ENCODE results near the gene CADM1.

CADM1 gene

DNA sequence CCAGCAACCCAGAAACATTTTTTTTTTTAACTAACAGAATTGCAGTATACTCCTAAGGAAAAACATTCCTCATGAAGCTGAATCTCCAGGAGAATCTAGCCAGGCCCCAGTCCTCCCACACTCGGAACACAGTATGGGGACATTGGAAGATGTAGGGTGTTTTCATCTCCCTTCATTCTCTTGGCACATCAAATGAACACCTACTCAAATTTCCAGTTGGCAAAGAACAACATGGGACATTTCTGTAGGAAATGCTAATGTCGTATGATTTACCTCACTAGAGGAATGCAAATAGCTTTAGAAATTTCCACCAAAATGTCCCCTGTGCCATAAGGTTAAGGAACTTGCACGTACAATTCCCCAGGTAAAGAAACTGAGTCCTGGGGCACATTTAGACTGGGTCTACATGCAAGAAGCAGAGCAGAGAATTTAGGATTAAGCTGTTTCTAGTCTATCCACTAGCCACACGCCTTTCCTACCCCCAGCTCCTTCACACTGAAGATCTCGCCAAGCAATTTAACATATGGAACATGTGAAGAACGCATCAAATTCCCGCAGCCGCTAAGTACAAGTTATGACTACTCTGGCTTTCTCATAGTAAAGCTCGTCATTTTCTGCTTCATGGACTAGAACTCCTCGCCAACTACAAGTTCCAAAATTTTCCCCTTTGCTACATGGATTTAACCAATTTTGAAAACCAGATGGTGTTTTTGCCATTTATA is 2.9 kb upstream of the CADM1 start:
- DNase-seq = no peak

DNA sequence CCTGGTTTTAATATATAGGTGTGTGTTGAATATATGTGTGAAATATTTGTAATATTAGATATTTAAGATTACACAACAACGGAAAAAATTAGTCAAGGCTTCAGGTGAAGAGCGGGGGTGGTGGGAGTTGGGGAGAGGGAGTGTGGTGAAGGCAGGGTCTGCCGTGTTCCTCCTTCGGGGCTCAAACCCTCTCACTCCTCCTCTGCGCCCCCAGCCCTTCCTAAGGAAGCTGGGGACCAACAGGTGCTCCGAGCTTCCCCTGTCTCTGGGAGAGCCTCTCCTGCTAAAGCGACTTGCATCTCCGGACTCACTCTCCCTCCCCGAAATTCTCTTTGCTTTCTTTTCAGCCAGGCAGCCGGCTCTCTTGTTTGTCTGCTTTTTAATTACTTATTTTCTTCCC is 960 bp upstream of the CADM1 start:
- no peak for DNase-seq

DNA sequence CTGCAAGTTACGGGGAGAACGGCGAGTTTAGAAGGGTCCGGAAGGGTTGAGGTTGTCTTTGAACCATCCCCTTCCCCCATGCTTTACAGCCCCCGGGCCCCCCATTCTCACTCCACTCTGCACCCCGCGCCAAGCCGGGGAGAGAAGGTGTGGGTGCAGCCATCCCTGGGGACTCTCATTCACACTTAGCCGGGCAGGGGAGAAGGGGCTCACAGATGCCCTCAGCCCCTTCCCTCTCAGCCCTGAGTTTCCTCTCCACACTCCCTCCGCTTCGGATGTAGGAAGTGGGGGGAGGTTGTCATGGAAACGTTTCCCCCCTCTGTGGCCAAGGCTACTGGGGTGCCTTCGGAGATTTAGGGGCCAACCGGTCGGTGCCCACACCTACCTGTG is 334 bp downstream of the CADM1 start:
- DNase-seq = no peak

DNA sequence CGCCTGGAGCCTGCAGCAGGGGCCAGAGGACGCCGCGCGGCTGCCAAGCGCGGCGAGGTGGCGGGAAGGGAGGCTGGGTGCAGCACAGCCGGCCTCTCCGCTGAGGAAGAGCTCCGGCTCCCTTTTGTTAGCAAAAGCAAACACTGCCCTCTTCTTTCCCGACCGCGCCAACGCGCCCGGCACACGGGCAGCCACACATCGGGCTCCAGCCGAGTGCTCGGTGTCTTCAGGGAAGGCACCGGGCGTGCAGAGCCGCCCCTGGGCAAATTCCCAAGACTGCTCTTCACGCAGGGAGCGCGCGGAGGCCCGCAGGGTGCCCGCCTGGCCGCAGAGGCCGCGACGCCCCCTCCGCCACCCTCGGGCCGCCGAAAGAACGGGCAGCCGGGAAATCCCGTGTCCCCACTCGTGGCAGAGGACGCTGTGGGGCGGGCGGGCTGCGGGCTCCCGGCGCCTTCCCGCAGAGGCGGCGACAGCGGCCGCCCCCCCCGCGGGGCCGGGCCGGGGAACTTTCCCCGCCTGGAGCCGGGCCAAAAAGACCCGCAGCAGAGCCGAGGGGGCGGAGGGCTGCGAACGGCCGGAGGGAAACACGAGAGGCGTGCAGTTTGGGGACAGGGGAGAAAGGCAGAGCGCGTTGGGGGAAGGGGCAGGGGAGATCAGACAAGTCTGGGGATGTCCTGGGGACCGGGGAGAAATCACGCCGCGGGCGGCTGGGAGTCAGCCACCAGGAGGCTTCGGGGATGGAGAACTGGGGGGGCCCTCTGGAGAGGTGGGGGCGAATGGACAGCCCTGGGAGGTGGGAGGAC is 931 bp downstream of the CADM1 start:
- DNase-seq = no peak

DNA sequence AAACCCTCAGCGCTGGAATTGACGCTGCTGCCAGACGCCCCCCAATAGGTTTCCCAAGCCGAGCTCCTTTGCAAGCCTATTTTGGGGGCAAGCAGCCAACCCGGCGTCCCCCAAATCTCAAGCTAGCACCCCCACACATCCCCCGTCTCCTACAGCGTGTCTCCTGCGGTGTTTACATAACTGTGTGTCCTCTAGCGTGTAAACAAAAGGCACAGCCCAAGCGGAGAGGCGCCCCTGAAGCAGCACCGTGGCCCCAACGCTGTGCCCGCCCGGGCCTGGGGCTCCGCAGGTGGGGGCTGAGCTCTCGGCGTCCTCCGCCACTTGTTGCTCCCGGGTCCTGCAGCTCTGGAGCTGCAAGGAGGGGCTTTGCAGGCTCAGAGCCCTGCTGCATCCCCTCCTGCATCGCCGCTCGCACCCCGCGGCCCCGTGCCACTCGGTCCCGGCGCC is 1.6 kb downstream of the CADM1 start:
- no peak for DNase-seq

DNA sequence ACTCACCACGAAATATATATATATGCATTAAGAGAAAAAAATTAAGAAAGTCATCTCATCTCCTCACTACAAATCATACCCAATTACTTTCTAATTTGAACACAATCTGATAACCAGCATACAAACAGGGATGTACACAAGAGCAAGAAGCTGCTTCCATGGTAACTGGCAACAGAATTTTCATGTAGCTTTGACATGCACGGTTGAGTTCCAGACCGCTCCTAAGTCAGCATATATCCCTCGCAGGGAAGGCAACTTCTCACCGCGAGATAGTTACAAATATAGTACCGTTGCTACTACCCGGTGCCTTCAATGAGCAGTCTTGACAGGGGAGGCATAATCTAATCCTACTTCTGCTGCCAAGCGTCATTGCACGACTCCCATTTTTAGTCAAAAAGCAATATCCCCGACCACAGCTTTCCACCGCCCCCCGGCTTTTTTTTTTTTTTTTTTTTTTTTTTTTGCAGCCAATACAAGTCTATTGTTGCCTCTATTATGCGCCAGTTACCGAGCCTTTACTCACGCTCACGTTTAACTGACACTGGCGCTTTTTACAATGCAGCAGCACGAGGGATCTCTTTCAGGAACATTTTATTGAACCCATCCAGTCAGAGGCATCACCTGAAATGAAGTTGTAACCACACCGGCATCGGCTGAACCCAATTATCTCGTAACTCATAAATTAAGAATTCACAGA is 2.2 kb downstream of the CADM1 start:
- DNase-seq = no peak

DNA sequence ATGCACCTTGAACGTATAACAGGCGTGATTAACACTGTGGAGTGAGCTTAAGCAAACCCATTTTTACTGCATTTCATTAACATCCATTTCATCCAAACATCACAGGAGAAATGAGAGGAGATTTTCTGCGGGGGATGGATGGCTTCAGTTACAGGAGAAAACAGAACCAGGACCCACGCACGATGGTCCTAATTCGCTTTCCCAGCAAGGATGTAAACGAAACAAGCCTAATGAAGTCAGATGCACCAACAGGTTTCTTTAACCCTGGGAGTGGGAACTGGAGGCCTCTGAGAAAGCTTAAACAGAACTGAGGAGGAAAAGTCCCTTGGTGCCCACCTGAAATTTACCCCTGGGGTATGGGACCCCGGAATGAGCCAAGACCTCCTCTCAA is 2.7 kb downstream of the CADM1 start:
- no peak for DNase-seq

DNA sequence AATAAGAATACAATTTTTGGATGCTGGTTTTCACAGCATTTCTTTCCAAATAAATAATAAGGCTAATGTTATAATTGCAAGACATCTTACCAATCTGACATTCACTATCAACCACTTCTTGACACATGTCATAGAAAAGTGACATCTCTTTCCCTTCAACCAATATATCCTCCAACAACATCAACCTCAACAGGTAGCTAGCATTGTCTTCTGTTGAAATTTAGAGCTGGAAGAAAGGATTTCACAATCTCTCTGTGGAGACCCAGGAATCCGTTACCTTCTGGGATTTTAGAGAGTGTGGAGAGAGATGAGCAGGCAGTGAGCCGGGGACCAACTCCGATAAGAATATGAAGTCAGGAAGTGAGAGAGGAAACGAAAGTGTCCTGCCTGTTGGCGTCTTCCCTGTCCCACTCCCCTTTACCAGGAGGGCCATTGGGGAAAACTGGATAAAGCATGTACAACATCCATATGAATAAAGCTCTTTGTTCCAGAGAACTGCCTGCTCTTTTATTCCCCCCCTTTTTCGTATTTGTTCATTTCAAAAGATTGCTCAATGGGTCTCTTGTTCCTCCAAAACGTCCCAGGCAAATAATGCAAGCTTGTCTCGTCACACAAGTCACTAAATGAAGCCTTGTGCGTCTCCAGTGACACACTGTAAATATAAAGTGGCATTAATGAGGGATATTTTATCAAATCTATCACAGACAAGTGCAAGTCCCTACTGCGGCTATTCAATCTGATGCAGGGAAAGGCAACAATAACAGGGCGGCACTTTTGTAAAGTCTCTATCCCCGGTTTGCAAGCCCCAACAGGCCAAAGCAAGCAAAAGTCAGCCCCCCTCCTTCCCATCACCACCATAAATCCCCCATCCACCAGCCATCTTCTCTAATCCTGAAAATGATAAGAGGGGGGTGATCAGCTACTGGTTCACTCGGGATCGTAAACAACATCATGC is 3.4 kb downstream of the CADM1 start:
- no peak for DNase-seq

DNA sequence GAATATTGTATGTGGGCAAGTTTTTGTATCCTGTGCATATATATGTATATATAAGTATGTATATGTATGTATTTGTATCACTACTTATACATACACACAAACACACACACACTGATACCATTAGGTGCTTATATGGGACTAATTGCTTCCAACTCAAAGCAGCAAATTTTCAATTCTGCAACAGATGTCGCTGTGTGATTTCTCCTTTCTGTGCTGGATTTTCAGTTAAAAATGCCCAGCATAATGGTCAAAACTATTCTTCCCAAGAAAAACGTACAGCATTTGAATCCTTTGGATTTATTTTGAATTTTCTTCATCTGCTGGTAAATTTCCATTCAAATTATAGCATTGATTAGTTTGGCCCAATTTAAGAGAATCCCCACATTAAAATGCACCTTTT is 4.3 kb downstream of the CADM1 start:
- no peak for DNase-seq

DNA sequence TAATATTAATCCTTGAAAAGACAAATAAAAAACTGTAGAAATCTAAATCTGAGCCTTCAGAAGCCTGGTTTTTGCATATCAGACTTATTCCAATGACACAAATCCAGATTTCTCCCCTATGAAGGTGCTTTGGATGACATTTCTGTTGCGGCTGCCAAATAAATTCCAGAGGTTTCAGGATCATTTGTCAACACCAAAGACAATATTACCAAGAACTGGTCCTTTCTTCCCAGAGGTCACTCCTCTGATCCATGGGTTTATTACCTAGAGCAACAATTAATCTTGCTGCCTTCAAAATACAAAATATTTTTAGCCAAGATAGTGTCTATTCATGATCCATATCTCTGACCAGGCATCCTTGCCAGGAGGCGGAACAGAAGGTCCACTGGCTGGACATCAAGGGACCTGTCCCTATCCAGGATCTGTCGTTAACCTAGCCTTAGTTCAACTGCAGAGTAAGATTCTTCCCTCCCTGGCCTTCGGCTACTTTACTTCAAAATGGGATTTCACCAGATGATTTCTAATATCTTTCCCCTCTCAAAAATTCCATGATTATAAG is 4.9 kb downstream of the CADM1 start:
- DNase-seq = no peak

DNA sequence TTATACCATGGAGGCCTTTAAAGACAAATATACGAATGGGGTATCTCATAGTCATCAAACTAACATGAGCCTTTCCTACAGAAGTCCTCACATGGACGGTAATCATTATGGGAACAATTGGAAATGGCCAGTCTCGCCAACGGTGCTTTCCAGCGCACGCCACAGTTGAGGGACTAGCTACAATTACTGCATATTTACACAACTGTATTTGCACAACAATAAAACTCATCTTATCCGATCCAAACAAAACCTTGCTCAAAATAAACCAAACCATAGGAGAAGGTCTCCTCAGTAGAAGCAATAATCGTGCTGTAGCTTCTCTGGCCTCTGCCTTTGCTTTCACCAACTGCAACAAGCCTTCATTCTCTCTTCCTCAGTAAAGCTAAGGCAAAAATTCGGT is 5.9 kb downstream of the CADM1 start:
- DNase-seq = no peak

DNA sequence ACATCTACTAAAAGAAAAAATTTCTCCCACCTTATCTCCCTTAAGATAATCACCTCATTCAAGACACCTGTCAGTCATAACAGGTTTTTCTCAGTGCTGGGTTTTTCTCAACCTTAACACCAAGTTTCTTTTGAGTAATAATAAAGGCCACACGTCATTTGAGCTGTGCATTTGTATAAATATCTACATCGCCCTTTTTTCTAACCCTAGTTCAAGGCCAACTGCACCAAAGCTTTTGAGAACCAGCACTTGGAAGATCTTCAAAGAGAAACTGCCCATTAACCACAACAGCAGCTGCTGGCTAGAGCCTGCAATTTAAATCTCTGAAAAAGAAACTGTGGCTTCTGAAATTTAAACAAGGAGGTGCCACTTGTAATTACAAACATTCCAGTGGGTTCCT is 6.9 kb downstream of the CADM1 start:
- DNase-seq = no peak

DNA sequence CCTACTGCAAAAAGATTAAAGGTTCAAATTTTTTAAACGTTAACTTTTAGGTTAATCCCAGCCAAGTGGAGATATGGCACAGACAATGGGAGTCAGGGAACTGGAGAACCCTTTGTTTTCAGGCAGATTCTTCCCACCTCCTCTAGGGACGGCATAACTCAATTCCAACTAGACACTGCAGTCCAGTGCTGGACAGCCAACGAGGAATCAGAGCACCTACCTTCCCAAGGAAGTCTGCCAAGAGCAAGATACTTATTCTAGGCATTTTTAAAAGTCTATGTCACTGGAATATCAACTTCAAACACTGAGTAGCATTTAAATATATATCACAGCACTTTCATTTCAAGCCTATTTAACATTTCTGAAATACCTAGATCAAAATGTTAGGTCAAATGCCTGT is 7.3 kb downstream of the CADM1 start:
- no peak for DNase-seq

DNA sequence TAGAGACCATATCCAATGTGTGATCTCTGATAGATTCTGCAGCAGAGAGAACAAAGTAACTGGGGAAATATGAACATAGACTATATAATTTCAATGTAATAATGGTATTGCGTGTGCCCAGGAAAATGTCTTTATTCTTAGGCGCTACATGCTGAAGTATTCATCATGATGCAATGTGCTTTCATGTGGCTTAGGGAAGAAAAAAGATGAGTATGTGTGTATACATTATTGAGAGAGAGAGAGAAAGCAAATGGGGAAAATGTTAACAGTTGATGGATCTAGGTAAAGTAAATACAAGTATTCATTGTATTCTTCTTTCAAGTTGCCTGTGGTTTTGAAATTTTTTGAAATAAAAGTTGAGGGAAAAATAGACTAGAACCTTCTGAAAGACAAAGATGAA is 10.3 kb downstream of the CADM1 start:
- no peak for DNase-seq

DNA sequence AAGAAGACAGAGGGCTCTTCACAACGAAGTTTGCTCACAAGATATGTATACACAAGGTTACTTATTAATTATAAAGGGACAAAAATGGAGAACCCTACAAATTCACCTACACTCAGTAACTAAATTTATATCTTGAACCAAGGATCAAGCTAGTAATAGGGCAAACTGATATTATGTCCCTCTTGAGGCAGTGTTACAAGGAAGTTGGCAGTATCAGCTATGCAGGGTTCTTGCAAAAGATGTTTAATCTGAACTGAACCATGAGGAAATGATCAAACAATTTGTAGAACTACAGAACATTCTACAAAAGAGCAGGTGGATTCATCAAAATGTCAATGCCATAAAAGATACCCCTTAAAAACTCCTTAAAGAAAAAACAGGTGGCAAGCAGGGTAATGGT is 10.7 kb downstream of the CADM1 start:
- DNase-seq = no peak

DNA sequence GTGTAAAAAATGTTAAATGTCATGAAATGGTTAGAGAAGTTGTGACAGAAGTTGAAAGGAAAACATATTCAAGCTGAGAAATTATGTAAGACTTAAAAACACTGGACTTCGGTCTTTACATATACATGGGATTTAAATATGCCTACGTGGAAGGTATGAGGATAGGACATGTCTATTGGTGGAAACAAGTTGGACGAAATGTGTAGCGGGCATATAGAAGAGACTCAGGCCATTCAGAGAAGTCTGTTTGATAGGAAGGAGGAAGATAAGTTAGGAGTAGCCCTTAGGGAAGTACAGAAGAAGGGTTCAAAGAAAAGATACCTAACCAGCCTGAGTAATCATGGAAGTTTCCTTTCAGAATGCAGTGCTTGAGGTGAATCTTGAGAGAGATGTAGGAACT is 14.7 kb downstream of the CADM1 start:
- no peak for DNase-seq

DNA sequence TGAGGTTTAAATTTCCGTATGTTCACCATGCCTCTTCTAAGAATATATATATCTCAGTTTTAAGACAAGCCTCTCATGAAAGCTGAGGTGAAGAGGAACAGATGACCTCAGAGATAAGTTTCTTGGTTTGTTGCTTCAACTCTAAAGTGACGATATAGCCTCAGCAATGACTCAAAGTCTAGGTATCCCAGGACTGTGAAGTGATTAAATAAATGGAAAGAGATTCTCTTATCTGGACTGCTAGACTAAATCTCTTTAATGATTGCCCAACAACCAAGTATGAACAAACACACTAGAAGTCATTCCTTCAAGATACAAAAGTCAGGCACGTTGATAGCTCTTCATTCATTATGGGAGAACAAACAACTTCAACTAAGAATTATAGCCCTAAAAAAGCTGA is 15.3 kb downstream of the CADM1 start:
- DNase-seq = no peak

DNA sequence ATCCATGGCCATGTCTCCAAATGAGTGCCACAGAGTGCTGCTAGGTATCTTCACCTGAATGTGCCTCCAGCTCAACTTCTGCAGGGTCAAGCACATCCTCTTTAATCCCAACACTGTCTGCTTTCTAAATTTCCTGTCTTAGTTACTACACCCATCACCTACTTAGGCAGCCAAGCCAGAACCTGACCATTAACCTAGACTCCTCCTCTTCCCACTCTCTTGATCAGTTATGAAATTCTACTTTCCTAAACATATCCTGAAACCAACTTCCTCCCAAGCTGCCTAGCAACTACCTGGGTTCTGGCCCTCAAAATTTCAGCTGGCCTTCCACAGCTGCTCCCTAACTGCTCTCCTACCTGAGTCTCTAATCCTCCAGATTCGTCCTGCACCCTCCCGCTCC is 22.7 kb downstream of the CADM1 start:
- no peak for DNase-seq

DNA sequence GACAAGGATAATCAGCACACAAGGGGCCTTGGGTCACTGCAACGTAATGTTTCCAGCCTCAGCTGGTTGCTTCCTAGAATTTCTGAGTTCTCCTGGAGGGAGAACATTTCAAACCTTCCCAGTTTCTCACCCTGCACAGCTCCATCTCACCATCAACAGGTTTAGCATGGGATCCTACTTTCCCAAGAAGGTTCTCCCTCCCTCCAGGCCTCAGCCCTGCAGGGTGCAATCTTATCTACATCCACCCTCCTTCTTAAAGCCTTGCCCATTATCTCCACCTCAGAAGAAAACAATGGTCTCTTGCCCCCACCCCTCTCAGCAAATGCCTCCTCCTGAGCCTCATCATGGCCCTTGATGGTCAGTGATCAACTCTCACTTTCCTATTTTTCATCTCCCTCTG is 23.6 kb downstream of the CADM1 start:
- DNase-seq = no peak

DNA sequence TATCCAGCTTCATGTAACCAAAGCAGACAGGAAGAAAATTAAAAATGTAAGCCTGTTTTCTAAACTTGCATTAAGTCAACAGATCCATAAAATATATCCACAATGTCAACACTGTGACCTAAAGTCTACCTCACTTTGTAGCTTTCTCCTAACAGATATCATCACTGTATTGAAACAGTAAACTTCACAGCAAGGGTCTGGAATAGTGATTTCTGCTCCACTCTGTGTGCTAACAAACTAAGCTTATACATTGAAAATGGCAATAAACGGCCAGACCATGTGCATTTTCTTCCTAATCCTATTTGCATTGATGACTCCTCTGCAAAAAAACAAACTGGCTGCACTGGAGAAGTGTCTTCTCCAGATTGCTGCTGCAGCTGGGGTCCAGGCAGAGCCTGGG is 26.8 kb downstream of the CADM1 start:
- no peak for DNase-seq

DNA sequence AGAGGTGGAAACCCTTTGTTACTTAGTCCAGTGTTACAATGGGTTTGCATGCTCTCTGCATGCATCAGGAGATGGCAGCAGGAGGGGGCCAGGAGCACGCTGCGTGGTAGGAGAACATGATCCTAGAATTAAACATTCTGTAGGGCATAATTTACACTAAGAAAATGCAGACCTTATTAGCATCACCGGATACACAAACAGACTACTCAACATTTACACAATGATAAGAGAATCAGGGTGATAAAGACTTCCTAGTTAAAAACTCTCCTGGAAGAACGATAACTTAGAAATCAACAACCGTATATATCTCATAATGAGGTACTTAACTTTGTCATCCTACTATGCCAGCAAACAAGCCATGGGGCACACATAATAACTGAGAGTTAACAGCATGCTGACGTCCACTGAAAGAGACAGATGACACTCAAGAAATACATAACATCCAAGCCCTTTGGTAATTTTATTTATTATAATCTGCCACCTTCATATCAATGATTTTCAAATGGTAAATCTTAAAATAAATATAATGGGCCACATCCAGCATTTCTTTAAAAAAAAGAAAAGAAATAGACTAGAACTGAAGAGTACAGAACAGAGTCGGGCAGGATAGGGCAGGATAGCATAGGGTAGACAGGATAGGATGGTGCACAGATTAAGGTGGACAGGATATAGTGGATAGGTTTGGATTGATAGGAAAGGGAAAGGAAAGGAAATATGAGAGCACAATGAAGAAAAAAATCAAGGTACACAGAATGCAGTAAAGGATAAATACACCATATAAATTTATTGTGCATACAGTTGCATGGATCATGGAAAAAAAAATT is 27.5 kb downstream of the CADM1 start:
- DNase-seq = no peak

DNA sequence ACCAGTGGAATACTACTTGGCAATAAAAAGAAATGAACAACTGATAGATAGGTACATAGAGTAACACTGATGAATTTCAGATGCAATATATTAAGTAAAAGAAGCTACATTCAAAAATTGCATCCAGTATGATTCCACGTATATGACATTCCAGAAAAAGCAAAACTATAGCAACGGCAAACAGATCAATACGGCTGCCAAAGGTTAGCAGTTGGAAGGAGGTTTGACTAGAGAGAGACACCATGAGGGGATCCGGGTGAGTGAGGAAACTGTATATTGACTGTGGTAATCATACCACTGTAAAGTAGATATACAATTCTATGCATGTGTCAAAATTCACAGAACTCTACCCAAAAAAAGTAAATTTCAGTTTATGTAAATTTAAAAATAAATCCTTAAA is 28.7 kb downstream of the CADM1 start:
- DNase-seq = no peak
